Ovary (tissue), 3 donors: ENCODE measurements around the gene LRIG1.

Experiments
- EP300 ChIP-seq: sonication (generic); formaldehyde crosslinking; IDR thresholded peaks from one replicate; pipeline ENCODE4 v1.6.1; 2017; ENCODE audit warnings: antibody characterized with exemption
- POLR2A ChIP-seq: fragments of 450-650 bp; IDR thresholded peaks from one replicate; pipeline ENCODE4 v1.6.1; 2017; ENCODE audit warnings: antibody characterized with exemption, mild to moderate bottlenecking, moderate library complexity
- TF ChIP-seq, protein P1 (sequence below), 3 donors: fragments of 450-650 bp in 2 of 3; fragments of 200-600 bp in 1 of 3; IDR thresholded peaks; one replicate each; pipeline versions ENCODE4 v1.5.1 to v1.8.0; 2016 to 2022; ENCODE audit warnings: antibody characterized with exemption in 3 of 3, mild to moderate bottlenecking in 1 of 3
- donor health status: DM: no; HTN: no; CAD: no.

DNA sequence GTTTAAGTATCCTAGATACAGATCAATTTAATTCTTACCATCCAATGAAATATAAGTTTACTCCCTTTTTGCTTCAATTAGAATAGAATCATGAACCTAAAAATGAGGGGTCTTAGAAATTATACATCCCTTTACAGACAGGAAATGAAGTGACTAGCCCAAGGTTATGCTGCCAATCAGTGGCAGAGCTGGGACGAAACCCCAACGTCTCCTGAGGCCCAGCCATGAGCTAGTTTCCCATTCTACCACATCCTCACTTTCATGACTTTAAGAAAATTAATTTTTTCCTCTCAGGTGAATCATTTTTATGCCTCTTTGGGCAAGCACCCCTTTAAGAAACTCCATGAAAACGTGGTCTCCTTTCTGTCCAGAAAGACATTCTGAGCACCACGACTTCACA is 11.2 kb downstream of the LRIG1 start:
- TF ChIP-seq, protein P1, sequence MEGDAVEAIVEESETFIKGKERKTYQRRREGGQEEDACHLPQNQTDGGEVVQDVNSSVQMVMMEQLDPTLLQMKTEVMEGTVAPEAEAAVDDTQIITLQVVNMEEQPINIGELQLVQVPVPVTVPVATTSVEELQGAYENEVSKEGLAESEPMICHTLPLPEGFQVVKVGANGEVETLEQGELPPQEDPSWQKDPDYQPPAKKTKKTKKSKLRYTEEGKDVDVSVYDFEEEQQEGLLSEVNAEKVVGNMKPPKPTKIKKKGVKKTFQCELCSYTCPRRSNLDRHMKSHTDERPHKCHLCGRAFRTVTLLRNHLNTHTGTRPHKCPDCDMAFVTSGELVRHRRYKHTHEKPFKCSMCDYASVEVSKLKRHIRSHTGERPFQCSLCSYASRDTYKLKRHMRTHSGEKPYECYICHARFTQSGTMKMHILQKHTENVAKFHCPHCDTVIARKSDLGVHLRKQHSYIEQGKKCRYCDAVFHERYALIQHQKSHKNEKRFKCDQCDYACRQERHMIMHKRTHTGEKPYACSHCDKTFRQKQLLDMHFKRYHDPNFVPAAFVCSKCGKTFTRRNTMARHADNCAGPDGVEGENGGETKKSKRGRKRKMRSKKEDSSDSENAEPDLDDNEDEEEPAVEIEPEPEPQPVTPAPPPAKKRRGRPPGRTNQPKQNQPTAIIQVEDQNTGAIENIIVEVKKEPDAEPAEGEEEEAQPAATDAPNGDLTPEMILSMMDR (IDR thresholded peaks at IDR 0.05), result no peak
- TF ChIP-seq EP300 (no peak), POLR2A (no peak)
